Left lung (tissue), 10 donors: ENCODE measurements around the gene GOLGA2. TPM values are rescaled to one million over a fixed set of nuclear protein-coding genes. Genes with fewer than 3 reads are reported as not detected.
A peak's percentile ranks its signal among the peaks of the same experiment; 100 is the strongest.

Experiments used
- ATAC-seq: fragments of 200-7000 bp; cut with Tn5 transposase; one replicate; pipeline ENCODE4 v1.9.1; 2020; ENCODE audit warnings: moderate library complexity
- DNase-seq, 4 donors: peaks; one replicate each; pipeline ENCODE4 v3.0.0-alpha.2; 2013 to 2020
- H3K27ac ChIP-seq, 2 donors: fragments of 200-600 bp; sonication (generic) in 1 of 2; one replicate each; pipeline versions ENCODE4 v1.5.0 to v1.8.0; 2020 to 2021
- H3K27me3 ChIP-seq, 2 donors: fragments of 200-600 bp; sonication (generic) in 1 of 2; one replicate each; pipeline versions ENCODE4 v1.5.0 to v1.8.0; 2020 to 2021
- H3K36me3 ChIP-seq, 2 donors: fragments of 200-600 bp; sonication (generic) in 1 of 2; one replicate each; pipeline versions ENCODE4 v1.5.0 to v1.8.0; 2020 to 2021
- H3K4me1 ChIP-seq, 2 donors: fragments of 200-600 bp; one replicate each; pipeline ENCODE4 v1.8.0; 2021
- H3K4me3 ChIP-seq, 2 donors: fragments of 200-600 bp; sonication (generic) in 1 of 2; one replicate each; pipeline versions ENCODE4 v1.5.0 to v1.8.0; 2020 to 2021; ENCODE audit warnings: mild to moderate bottlenecking in 1 of 2
- H3K9me3 ChIP-seq, 2 donors: fragments of 200-600 bp; sonication (generic) in 1 of 2; one replicate each; pipeline versions ENCODE4 v1.5.0 to v1.8.0; 2020 to 2021
- CTCF ChIP-seq, 2 donors: fragments of 200-600 bp; sonication (generic) in 1 of 2; IDR thresholded peaks; one replicate each; pipeline versions ENCODE4 v1.5.0 to v1.8.0; 2021; ENCODE audit warnings: antibody characterized with exemption in 2 of 2
- intact Hi-C, 2 donors: fragments of 100-400 bp; cut with DNase I; formaldehyde crosslinking; loops; one replicate each; pipeline versions ENCODE4 v1.11.2 to v1.14.2; 2022
- polyA plus RNA-seq, 6 donors: library from polyadenylated mRNA; unstranded; fragments of 120-200 nt; gene quantifications; one replicate each; pipeline ENCODE4 v1.2.1, GENCODE V29; 2013; ENCODE audit not compliant: insufficient read length in 6 of 6
- total RNA-seq, 2 donors: library from RNA; stranded (reverse); fragmentation: NEBNext Ultra II Directional; extraction: Animal tissue kit (Norgen Biotek cat#: 25700); gene quantifications; one replicate each; pipeline ENCODE4 v1.2.1, GENCODE V29; 2021
- donor health status: DM: no; HTN: yes; CAD: no.
- donor health status: DM: no; HTN: no; CAD: no.

GOLGA2 gene
- total and polyA plus RNA-seq, 8 donors: 97.2 to 163 (median 117) TPM

GRCh38 chr9:128242828-128243214 lies 33.0 kb downstream of the GOLGA2 start:
- Histone ChIP-seq H3K4me1 (peaks cover 11 to 19% of the 10 kb centered on the region in 2 donors), H3K36me3 (no peaks in the 10 kb centered on the region), H3K27ac (peak overlapping the region in 1 of 2 donors; percentile 72), H3K27me3 (peaks cover 0 to 9% of the 10 kb centered on the region in 2 donors), H3K9me3 (no peaks in the 10 kb centered on the region), H3K4me3 (no peak overlapping the region)
- peak in 2 of 4 donors; percentile 26 to 44 for DNase-seq
- peak; percentile 7 for ATAC-seq
- intact Hi-C loops: no loop called here
- no peak for TF ChIP-seq CTCF (IDR thresholded peaks at IDR 0.05)

GRCh38 chr9:128242124-128242523 lies 33.7 kb downstream of the GOLGA2 start:
- DNase-seq (no peak), ATAC-seq (no peak)
- H3K36me3 ChIP-seq: no peaks in the 10 kb centered on the region
- intact Hi-C loops: no loop called here
- H3K9me3 ChIP-seq: no peaks in the 10 kb centered on the region
- H3K4me3 ChIP-seq: no peak overlapping the region
- peaks cover 0 to 9% of the 10 kb centered on the region in 2 donors for H3K27me3 ChIP-seq
- peaks cover 11 to 19% of the 10 kb centered on the region in 2 donors for H3K4me1 ChIP-seq
- no peak overlapping the region for H3K27ac ChIP-seq
- TF ChIP-seq CTCF (IDR thresholded peaks at IDR 0.05): no peak

- DNase-seq: no peak
- no peaks in the 10 kb centered on the region for H3K36me3 ChIP-seq
- H3K9me3 ChIP-seq: no peaks in the 10 kb centered on the region
- no peaks in the 10 kb centered on the region for H3K4me1 ChIP-seq
- intact Hi-C loops: no loop called here
- no peak overlapping the region for H3K4me3 ChIP-seq
- no peak for TF ChIP-seq CTCF (IDR thresholded peaks at IDR 0.05)
- no peaks in the 10 kb centered on the region for H3K27me3 ChIP-seq
- ATAC-seq: no peak
- no peak overlapping the region for H3K27ac ChIP-seq
Observed at GRCh38 chr9:128233817-128234406, 41.9 kb downstream of the GOLGA2 start.

- no peaks in the 10 kb centered on the region for H3K9me3 ChIP-seq
- H3K4me3 ChIP-seq: no peak overlapping the region
- no peak for DNase-seq
- H3K27ac ChIP-seq: no peak overlapping the region
- H3K27me3 ChIP-seq: no peaks in the 10 kb centered on the region
- H3K36me3 ChIP-seq: no peaks in the 10 kb centered on the region
- intact Hi-C loops: no loop called here
- H3K4me1 ChIP-seq: no peaks in the 10 kb centered on the region
- peak; percentile 17 for ATAC-seq
- TF ChIP-seq CTCF (IDR thresholded peaks at IDR 0.05): no peak
Observed at GRCh38 chr9:128232528-128233428, 43.0 kb downstream of the GOLGA2 start.
